ENCODE data around the gene ADRA1B.
A peak's percentile ranks its signal among the peaks of the same experiment; 100 is the strongest.

DNA sequence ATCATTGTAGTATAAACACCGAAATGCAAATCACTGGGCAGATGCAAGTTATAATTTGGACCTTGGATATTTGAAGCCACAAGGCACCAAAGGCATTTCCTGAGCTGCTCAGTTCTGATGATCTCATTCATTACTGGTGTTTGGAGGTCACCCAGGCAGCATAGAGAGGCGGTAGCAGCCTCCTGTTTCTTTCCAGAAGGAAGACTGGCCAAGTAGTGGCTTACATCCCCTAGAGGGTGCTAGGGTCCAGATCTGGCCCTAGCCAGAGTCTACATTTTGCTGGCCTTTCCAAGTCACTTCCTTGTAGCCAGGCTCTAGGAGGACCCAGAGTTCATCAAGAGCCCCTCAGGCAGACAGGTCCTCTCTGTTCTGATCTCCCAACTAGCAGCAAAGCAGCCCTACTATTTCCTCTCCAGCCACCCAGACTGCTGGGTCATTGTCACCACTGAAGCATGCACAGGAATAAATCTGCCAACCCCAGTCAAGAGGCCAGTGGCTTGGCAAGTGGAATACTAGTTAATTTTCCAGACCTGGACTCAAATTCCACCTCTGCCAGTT, 59.3 kb downstream of the ADRA1B start:
- TF ChIP-seq, protein P1, sequence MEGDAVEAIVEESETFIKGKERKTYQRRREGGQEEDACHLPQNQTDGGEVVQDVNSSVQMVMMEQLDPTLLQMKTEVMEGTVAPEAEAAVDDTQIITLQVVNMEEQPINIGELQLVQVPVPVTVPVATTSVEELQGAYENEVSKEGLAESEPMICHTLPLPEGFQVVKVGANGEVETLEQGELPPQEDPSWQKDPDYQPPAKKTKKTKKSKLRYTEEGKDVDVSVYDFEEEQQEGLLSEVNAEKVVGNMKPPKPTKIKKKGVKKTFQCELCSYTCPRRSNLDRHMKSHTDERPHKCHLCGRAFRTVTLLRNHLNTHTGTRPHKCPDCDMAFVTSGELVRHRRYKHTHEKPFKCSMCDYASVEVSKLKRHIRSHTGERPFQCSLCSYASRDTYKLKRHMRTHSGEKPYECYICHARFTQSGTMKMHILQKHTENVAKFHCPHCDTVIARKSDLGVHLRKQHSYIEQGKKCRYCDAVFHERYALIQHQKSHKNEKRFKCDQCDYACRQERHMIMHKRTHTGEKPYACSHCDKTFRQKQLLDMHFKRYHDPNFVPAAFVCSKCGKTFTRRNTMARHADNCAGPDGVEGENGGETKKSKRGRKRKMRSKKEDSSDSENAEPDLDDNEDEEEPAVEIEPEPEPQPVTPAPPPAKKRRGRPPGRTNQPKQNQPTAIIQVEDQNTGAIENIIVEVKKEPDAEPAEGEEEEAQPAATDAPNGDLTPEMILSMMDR (IDR thresholded peaks at IDR 0.05; ENCODE audit: extremely low read depth in 1 of 2, insufficient read depth in 1 of 2, low read depth in 1 of 2, low read length in 2 of 2) = peak; percentile 32 to 40
- peak; percentile 50 for TF ChIP-seq JUN (IDR thresholded peaks at IDR 0.05; ENCODE audit: borderline replicate concordance, insufficient read depth, insufficient read length, low read depth)
